Muscle layer of colon (tissue), 2 donors: ENCODE measurements around the gene ZNF221.

Experiments
- H3K27ac ChIP-seq: one replicate; pipeline ENCODE4 v1.7.0; 2013; ENCODE audit warnings: low read depth, mild to moderate bottlenecking, low read length, moderate library complexity
- H3K27me3 ChIP-seq, 2 donors: one replicate each; pipeline ENCODE4 v1.7.0; 2013; ENCODE audit warnings: low read length in 2 of 2, mild to moderate bottlenecking in 2 of 2; ENCODE audit not compliant: insufficient read depth in 2 of 2, control insufficient read depth in 1 of 2
- H3K36me3 ChIP-seq: one replicate; pipeline ENCODE4 v1.7.0; 2013; ENCODE audit warnings: mild to moderate bottlenecking, low read length; ENCODE audit not compliant: insufficient read depth
- H3K4me1 ChIP-seq: one replicate; pipeline ENCODE4 v1.7.0; 2013; ENCODE audit warnings: mild to moderate bottlenecking, low read length; ENCODE audit not compliant: insufficient read depth
- H3K4me3 ChIP-seq, 2 donors: one replicate each; pipeline ENCODE4 v1.7.0; 2013; ENCODE audit warnings: low read length in 2 of 2, low read depth in 1 of 2, mild to moderate bottlenecking in 1 of 2, moderate library complexity in 1 of 2
- H3K9ac ChIP-seq: one replicate; pipeline ENCODE4 v1.7.0; 2013; ENCODE audit warnings: low read length
- H3K9me3 ChIP-seq: one replicate; pipeline ENCODE4 v1.7.0; 2013; ENCODE audit warnings: mild to moderate bottlenecking, low read length
- donor health status: abdominal sarcoma.
- donor health status: Adenocarcinoma of cecum.

Gene ZNF221

GRCh38 chr19:43966079-43966694 lies 15.2 kb downstream of the ZNF221 start:
- no peaks in the 10 kb centered on the region for H3K27me3 ChIP-seq
- peaks cover 88% of the 10 kb centered on the region for H3K9me3 ChIP-seq
- H3K4me1 ChIP-seq = no peaks in the 10 kb centered on the region
- H3K4me3 ChIP-seq = peak overlapping the region in 1 of 2 donors; percentile 47
- no peak overlapping the region for H3K27ac ChIP-seq
- H3K9ac ChIP-seq = no peak overlapping the region
- peaks cover 66% of the 10 kb centered on the region for H3K36me3 ChIP-seq

- no peak overlapping the region for H3K4me3 ChIP-seq
- H3K9me3 ChIP-seq = peaks cover 22% of the 10 kb centered on the region
These were observed 25.7 kb downstream of the ZNF221 start for GRCh38 chr19:43976732-43977131.

GRCh38 chr19:43983544-43983911 lies 32.5 kb downstream of the ZNF221 start:
- H3K9me3 ChIP-seq = peaks cover 10% of the 10 kb centered on the region
- H3K27ac ChIP-seq = no peak overlapping the region
- H3K4me3 ChIP-seq = peak overlapping the region in 1 of 2 donors; percentile 86
- H3K9ac ChIP-seq = no peak overlapping the region
- peaks cover 4% of the 10 kb centered on the region for H3K36me3 ChIP-seq
- peaks cover 4% of the 10 kb centered on the region for H3K4me1 ChIP-seq
- no peaks in the 10 kb centered on the region for H3K27me3 ChIP-seq

More at GRCh38 chr19:43976732-43977131, 25.7 kb downstream of the ZNF221 start:
- Histone ChIP-seq H3K36me3 (no peaks in the 10 kb centered on the region), H3K9ac (no peak overlapping the region), H3K27ac (no peak overlapping the region), H3K4me1 (no peaks in the 10 kb centered on the region), H3K27me3 (no peaks in the 10 kb centered on the region)

- peaks cover 10% of the 10 kb centered on the region for H3K9me3 ChIP-seq
- H3K27ac ChIP-seq = no peak within 1 kb of the TSS
- H3K9ac ChIP-seq = no peak within 1 kb of the TSS
These were observed 33.1 kb downstream of the ZNF221 start, which contains the start of gene ZNF155 for GRCh38 chr19:43983912-43984686. ZNF155 (plus strand) TSS chr19:43984188; CDS start chr19:43988544, 4,356 bp downstream.

GRCh38 chr19:43984687-43985000 lies 33.6 kb downstream of the ZNF221 start:
- Histone ChIP-seq H3K4me1 (peaks cover 4% of the 10 kb centered on the region), H3K27me3 (no peaks in the 10 kb centered on the region), H3K9ac (no peak overlapping the region), H3K36me3 (peaks cover 15% of the 10 kb centered on the region), H3K4me3 (peak overlapping the region; percentile 15 to 86), H3K9me3 (peaks cover 10% of the 10 kb centered on the region), H3K27ac (no peak overlapping the region)

More at GRCh38 chr19:43983912-43984686, 33.1 kb downstream of the ZNF221 start, which contains the start of gene ZNF155:
- no peaks in the 10 kb centered on the region for H3K27me3 ChIP-seq
- H3K4me3 ChIP-seq = peak within 1 kb of the TSS; percentile 15 to 86
- peaks cover 4% of the 10 kb centered on the region for H3K4me1 ChIP-seq
- H3K36me3 ChIP-seq = peaks cover 10% of the 10 kb centered on the region

- H3K4me3 ChIP-seq = no peak overlapping the region
- peaks cover 9% of the 10 kb centered on the region for H3K9me3 ChIP-seq
- H3K36me3 ChIP-seq = peaks cover 31% of the 10 kb centered on the region
These were observed 46.7 kb downstream of the ZNF221 start for GRCh38 chr19:43997631-43998290.

GRCh38 chr19:44002212-44002565 lies 51.2 kb downstream of the ZNF221 start:
- Histone ChIP-seq H3K9ac (peak overlapping the region; percentile 75), H3K27ac (peak overlapping the region; percentile 68), H3K27me3 (no peaks in the 10 kb centered on the region), H3K9me3 (peaks cover 7% of the 10 kb centered on the region), H3K4me3 (peak overlapping the region; percentile 83 to 92), H3K4me1 (peaks cover 14% of the 10 kb centered on the region), H3K36me3 (peaks cover 3% of the 10 kb centered on the region)

More at GRCh38 chr19:43997631-43998290, 46.7 kb downstream of the ZNF221 start:
- H3K27me3 ChIP-seq = no peaks in the 10 kb centered on the region
- H3K27ac ChIP-seq = no peak overlapping the region
- H3K9ac ChIP-seq = no peak overlapping the region
- peaks cover 5% of the 10 kb centered on the region for H3K4me1 ChIP-seq

GRCh38 chr19:44002566-44003460 lies 51.8 kb downstream of the ZNF221 start, which contains the start of gene ZNF230:
ZNF230 (plus strand) TSS chr19:44002957; CDS start chr19:44007079, 4,122 bp downstream.
- Histone ChIP-seq H3K9me3 (peaks cover 14% of the 10 kb centered on the region), H3K4me1 (peaks cover 14% of the 10 kb centered on the region), H3K36me3 (peaks cover 9% of the 10 kb centered on the region), H3K9ac (peak within 1 kb of the TSS; percentile 75), H3K4me3 (peak within 1 kb of the TSS; percentile 83 to 92), H3K27ac (peak within 1 kb of the TSS; percentile 68), H3K27me3 (no peaks in the 10 kb centered on the region)

GRCh38 chr19:44003461-44004009 lies 52.5 kb downstream of the ZNF221 start:
- peaks cover 17% of the 10 kb centered on the region for H3K36me3 ChIP-seq
- H3K4me3 ChIP-seq = peak overlapping the region; percentile 83 to 92
- H3K27ac ChIP-seq = peak overlapping the region; percentile 68
- no peaks in the 10 kb centered on the region for H3K27me3 ChIP-seq
- peak overlapping the region; percentile 75 for H3K9ac ChIP-seq
- peaks cover 20% of the 10 kb centered on the region for H3K9me3 ChIP-seq
- H3K4me1 ChIP-seq = peaks cover 14% of the 10 kb centered on the region

- peaks cover 43% of the 10 kb centered on the region for H3K9me3 ChIP-seq
- H3K4me1 ChIP-seq = peaks cover 14% of the 10 kb centered on the region
- H3K27me3 ChIP-seq = no peaks in the 10 kb centered on the region
- H3K9ac ChIP-seq = no peak overlapping the region
- H3K36me3 ChIP-seq = peaks cover 40% of the 10 kb centered on the region
- no peak overlapping the region for H3K4me3 ChIP-seq
- H3K27ac ChIP-seq = no peak overlapping the region
These were observed 54.9 kb downstream of the ZNF221 start for GRCh38 chr19:44005973-44006372.
